ENCODE results near the gene AICDA.

- TF ChIP-seq GATA2 (IDR thresholded peaks at IDR 0.05; ENCODE audit: low read depth, low read length): no peak
- TF ChIP-seq GATA3 (IDR thresholded peaks at IDR 0.05; ENCODE audit: low read depth, low read length): no peak
Observed at GRCh38 chr12:8564656-8565055, 48.0 kb downstream of the AICDA start.
